Nephron (organoid): ENCODE data around the gene SETD2.
A peak's percentile ranks its signal among the peaks of the same experiment; 100 is the strongest.

ENCODE experiments used
- H3K27ac Mint-ChIP-seq, 3 experiments: 2 replicates each; pipeline ENCODE4 v1.8.0; 2020; ENCODE audit warnings: mixed read lengths in 3 of 3, mild to moderate bottlenecking in 2 of 3, moderate library complexity in 1 of 3
- H3K27me3 Mint-ChIP-seq: 2 replicates; pipeline ENCODE4 v1.8.0; 2021; ENCODE audit warnings: low read depth, mild to moderate bottlenecking, moderate library complexity, mixed read lengths
- H3K36me3 Mint-ChIP-seq: 2 replicates; pipeline ENCODE4 v1.8.0; 2020; ENCODE audit warnings: low read depth, mixed read lengths
- H3K4me1 Mint-ChIP-seq: 2 replicates; pipeline ENCODE4 v1.8.0; 2020; ENCODE audit warnings: mixed read lengths
- H3K4me3 Mint-ChIP-seq, 3 experiments: 2 replicates each; pipeline ENCODE4 v1.8.0; 2020; ENCODE audit warnings: mild to moderate bottlenecking in 3 of 3, mixed read lengths in 3 of 3, moderate library complexity in 2 of 3
- H3K9me3 Mint-ChIP-seq: 2 replicates; pipeline ENCODE4 v1.8.0; 2020; ENCODE audit warnings: mixed read lengths
- CTCF ChIP-seq, 3 experiments: fragments of 200-600 bp; sonication (generic); IDR thresholded peaks; one replicate each; pipeline ENCODE4 v1.5.0; 2021; ENCODE audit warnings: antibody characterized with exemption in 3 of 3; ENCODE audit not compliant: unreplicated experiment in 3 of 3

SETD2 gene

GRCh38 chr3:46971151-46971550 is 192.8 kb downstream of the SETD2 start:
- Mint-ChIP-seq H3K9me3 (no peaks in the 10 kb centered on the region), H3K4me3 (no peak overlapping the region), H3K27me3 (no peaks in the 10 kb centered on the region), H3K4me1 (peaks cover 56% of the 10 kb centered on the region), H3K27ac (peak overlapping the region; percentile 16 to 80 (median 70)), H3K36me3 (peaks cover 12% of the 10 kb centered on the region)
- TF ChIP-seq CTCF (IDR thresholded peaks at IDR 0.05; ENCODE audit: unreplicated experiment in 3 of 3) = no peak

- TF ChIP-seq CTCF (IDR thresholded peaks at IDR 0.05; ENCODE audit: unreplicated experiment in 3 of 3) = no peak
- peaks cover 17% of the 10 kb centered on the region for H3K36me3 Mint-ChIP-seq
- no peaks in the 10 kb centered on the region for H3K9me3 Mint-ChIP-seq
- no peaks in the 10 kb centered on the region for H3K27me3 Mint-ChIP-seq
- peak overlapping the region; percentile 16 to 80 (median 70) for H3K27ac Mint-ChIP-seq
- H3K4me1 Mint-ChIP-seq = peaks cover 61% of the 10 kb centered on the region
- H3K4me3 Mint-ChIP-seq = no peak overlapping the region
Measured at GRCh38 chr3:46970391-46971091, 193.4 kb downstream of the SETD2 start.

GRCh38 chr3:46968783-46969428 is 195.0 kb downstream of the SETD2 start:
- peaks cover 51% of the 10 kb centered on the region for H3K4me1 Mint-ChIP-seq
- no peaks in the 10 kb centered on the region for H3K9me3 Mint-ChIP-seq
- peak overlapping the region in 2 of 3 experiments; percentile 39 to 80 for H3K27ac Mint-ChIP-seq
- no peak for TF ChIP-seq CTCF (IDR thresholded peaks at IDR 0.05; ENCODE audit: unreplicated experiment in 3 of 3)
- H3K27me3 Mint-ChIP-seq = no peaks in the 10 kb centered on the region
- peak overlapping the region in 1 of 3 experiments; percentile 34 for H3K4me3 Mint-ChIP-seq
- H3K36me3 Mint-ChIP-seq = peaks cover 18% of the 10 kb centered on the region

- Mint-ChIP-seq H3K27ac (peak overlapping the region in 2 of 3 experiments; percentile 68 to 70), H3K27me3 (no peaks in the 10 kb centered on the region), H3K9me3 (peaks cover 4% of the 10 kb centered on the region), H3K4me3 (no peak overlapping the region), H3K36me3 (peaks cover 32% of the 10 kb centered on the region), H3K4me1 (peaks cover 46% of the 10 kb centered on the region)
- no peak for TF ChIP-seq CTCF (IDR thresholded peaks at IDR 0.05; ENCODE audit: unreplicated experiment in 3 of 3)
Measured at GRCh38 chr3:46966811-46967210, 197.1 kb downstream of the SETD2 start.
